ENCODE results near the gene KCNJ4.
A peak's percentile ranks its signal among the peaks of the same experiment; 100 is the strongest.

KCNJ4 gene

DNA sequence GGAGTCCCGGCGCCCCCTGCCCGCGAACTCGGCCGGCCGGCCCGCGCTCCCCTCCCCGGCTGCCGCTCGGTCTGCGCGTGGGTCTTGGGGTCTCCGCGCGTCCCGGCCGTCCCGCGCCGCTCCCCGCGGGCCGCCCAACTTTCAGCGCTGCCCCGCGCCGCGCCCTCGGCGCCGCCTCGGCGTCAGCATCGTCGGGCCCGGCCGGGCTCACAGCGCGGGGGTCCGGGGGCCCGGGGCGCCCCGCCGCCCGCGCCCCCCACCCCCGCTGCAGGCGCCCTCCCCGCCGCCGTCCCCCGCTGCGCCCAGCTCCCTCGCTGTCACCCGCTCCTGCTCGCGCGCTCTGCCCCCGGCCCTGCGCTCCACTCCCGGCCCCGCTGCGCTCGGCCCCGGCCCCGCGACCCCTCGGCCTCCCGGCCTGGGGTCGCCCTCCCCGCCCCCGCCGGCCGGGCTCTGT, at the start of gene KCNJ4:
KCNJ4 (minus strand) TSS at position 124 of the 454 bp plus-strand sequence. CDS start 27,067 bp downstream, outside the sequence.
- DNase-seq = no peak

- DNase-seq = no peak
Observed at GRCh38 chr22:38503021-38503420, 48.0 kb upstream of the KCNJ4 start.

GRCh38 chr22:38501797-38502672, 47.0 kb upstream of the KCNJ4 start:
- DNase-seq = no peak

DNA sequence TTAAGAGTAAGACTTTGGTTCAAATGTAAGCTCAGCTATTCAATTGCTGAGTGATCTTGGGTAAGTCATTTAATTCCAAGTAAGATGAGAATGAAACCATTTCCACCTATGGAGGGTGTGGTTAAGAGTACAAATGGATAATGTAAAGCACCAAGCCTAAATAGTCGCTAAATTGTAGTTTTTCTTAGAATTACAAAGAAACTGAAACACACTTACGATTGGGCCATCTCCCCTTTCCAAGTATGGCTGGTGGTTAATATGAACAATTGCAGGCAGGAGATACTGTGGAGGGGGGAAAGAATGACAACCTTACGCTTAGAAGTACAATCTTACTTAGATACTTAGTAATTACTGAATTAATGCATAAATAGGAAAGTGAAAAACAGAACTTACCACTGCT, 42.9 kb upstream of the KCNJ4 start:
- DNase-seq = no peak

GRCh38 chr22:38494939-38495338, 39.9 kb upstream of the KCNJ4 start:
- DNase-seq = no peak

GRCh38 chr22:38494498-38494897, 39.5 kb upstream of the KCNJ4 start:
- no peak for DNase-seq

GRCh38 chr22:38491707-38492348, 36.8 kb upstream of the KCNJ4 start:
- DNase-seq = no peak

- DNase-seq = no peak
Observed at GRCh38 chr22:38490915-38491314, 35.9 kb upstream of the KCNJ4 start.

DNA sequence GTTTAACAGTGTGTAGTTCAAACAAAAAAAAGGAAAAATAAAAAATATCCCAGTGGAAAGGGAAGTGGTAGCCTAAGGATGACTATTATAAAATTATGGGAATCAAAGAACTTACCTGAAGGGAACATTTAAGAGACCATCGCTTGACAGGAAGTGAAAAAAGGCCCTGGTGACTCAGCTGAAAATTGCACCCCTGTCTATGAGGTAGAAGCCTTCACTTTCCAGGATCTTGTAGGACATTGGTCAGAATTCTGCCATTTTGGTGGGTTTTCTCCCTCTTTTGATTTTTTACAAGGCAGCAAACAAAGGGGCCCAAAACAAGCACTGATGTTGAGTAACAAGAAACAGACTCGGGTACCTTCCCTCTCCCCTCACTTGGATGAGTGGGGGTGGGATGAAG, 35.5 kb upstream of the KCNJ4 start:
- DNase-seq = no peak

DNA sequence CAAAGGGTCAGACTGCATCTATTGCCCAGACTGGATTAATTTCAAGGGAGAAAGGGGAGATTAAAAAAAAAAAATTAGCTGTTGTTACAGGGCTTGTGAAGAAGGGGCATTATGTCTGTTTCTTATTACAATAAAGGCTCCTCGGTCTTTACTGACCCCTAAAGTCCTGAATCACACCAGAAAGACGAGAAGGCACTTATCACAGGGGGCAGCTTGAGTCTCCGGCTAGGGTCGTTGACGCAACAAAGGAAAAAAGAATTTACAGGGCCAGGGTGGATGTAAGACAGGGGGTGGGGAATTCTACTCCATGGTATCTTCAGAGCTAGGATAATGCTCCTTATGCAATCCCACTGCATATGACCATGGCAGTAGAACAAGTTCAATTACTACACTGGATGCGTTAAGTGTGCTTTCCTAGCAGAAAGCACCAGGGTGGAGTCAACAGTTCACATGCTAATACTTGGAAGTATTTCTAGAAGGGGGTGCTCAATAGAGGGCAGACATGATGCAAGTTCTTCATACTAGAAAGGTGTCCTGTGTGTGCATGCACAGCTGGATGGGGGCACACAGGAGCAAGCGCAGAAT, 34.7 kb upstream of the KCNJ4 start:
- no peak for DNase-seq

- no peak for DNase-seq
Observed at GRCh38 chr22:38489142-38489541, 34.1 kb upstream of the KCNJ4 start.

- peak; percentile 16 for DNase-seq
Observed at GRCh38 chr22:38487946-38488345, 32.9 kb upstream of the KCNJ4 start.

GRCh38 chr22:38485783-38486182, 30.8 kb upstream of the KCNJ4 start:
- no peak for DNase-seq

DNA sequence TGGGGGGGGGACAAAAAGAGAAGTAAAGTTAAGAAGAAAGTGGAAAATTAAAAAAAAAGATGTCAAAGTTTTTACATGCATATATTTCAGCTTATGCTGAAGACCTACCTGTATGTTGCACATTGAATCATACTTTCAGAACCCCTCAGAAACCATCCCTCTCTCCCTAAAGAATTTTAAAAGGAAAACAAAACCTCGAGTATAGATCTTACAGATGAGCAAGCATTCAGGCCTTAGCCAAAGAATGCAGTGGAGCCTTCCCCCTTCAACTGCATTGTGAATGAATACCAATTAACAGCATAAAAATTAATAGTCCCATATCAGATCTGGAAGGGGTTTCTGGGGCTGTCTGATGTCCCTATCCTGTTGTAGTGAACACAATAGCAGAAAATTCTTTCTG, 29.2 kb upstream of the KCNJ4 start:
- no peak for DNase-seq

GRCh38 chr22:38482662-38483308, 27.8 kb upstream of the KCNJ4 start:
- no peak for DNase-seq

GRCh38 chr22:38481871-38482332, 26.9 kb upstream of the KCNJ4 start:
- DNase-seq = no peak

- no peak for DNase-seq
Observed at GRCh38 chr22:38481162-38481870, 26.3 kb upstream of the KCNJ4 start.

- no peak for DNase-seq
Observed at GRCh38 chr22:38479096-38479837, 24.3 kb upstream of the KCNJ4 start.

- no peak for DNase-seq
Observed at GRCh38 chr22:38477585-38477984, 22.6 kb upstream of the KCNJ4 start.

DNA sequence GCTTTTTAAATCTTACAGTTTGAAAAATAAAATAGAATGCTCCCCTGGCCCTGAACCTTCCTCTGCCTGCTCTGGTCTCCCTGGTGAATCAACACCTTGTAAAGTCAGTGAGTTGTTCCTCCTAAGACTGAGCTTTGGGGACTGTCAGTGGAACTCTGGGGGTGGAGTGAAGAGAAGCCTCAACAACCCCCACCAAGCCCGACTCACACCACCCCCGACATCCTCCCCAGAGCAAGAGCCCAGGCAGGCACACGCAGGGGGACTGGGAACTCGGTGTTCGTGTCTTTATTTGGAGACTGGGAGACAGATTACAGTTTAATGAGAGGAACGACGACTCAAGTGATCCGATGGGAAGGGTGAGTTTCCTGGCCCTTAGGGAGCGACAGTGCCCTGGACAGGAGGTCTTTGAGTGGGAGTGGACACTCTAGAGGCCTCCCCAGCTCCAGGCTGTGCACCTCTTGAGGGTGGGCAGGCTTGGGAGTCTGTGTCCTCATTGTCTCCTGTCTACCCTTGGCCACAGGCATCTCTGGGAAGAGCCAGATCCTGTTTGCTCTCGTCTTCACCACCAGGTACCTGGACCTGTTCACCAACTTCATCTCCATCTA, 19.1 kb upstream of the KCNJ4 start:
- no peak for DNase-seq

DNA sequence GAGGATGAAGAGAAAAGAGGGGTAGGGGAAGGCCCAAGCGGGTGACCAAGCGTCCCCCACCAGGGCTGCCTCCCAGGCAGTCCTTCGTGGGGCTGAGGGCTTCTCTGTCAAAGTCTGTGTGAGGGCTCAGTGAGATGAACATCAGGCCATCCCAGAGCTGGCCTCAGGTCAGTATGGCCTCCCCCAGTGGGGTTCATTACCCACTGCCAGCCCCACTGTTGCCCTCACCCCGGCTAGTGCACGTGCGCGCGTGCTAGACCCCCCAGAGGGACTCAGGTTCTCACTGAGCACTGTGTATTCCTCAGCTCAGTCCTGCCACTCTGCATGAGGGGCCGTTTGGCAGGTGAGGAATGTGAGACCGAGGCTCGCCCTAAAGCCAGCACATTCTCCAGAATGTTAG, 16.2 kb upstream of the KCNJ4 start:
- no peak for DNase-seq

Data from stimulated activated CD4-positive, alpha-beta T cell treated with anti-CD3 and anti-CD28 coated beads, Interleukin-15, amount 100 ng/mL, for 24 hours (primary cell).